ENCODE data around the gene GRM8. TPM values are rescaled to one million over a fixed set of nuclear protein-coding genes. Genes with fewer than 3 reads are reported as not detected.

The GRM8 gene
- total RNA-seq, 4 donors from 2014 or later = 1.0 to 5.0 TPM; not detected in 2

DNA sequence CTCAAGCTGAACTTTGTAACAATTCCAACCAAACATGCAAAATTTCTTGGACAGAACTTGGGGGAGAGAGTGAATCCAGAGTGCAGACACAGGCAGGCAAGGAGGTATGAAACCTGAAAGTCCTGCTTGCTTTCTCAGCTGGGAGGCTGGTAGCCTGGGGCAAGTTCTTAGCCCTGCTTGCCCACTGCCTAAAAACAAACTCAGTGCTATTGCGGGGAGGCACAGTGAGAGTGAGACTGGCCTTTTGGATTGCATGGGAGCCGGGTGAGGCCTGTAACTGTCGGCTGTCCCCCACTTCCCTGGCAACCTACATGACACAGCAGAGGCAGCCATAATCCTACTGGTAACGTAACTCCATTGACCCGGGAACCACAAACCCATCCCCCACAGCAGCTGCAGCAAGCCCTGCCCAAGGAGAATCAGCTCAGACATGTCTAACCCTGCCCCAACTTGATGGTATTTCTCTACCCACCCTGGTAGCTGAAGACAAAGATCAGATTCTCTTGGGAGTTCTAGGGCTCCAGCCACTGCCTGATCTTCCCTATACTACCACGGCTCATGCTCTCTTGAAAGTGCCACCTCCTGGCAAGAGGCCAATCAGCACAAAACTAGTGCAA is 663.6 kb downstream of the GRM8 start:
- H3K4me1 ChIP-seq = no peaks in the 10 kb centered on the region
- no peak for TF ChIP-seq POLR2A (IDR thresholded peaks at IDR 0.05)
- TF ChIP-seq, protein P1, sequence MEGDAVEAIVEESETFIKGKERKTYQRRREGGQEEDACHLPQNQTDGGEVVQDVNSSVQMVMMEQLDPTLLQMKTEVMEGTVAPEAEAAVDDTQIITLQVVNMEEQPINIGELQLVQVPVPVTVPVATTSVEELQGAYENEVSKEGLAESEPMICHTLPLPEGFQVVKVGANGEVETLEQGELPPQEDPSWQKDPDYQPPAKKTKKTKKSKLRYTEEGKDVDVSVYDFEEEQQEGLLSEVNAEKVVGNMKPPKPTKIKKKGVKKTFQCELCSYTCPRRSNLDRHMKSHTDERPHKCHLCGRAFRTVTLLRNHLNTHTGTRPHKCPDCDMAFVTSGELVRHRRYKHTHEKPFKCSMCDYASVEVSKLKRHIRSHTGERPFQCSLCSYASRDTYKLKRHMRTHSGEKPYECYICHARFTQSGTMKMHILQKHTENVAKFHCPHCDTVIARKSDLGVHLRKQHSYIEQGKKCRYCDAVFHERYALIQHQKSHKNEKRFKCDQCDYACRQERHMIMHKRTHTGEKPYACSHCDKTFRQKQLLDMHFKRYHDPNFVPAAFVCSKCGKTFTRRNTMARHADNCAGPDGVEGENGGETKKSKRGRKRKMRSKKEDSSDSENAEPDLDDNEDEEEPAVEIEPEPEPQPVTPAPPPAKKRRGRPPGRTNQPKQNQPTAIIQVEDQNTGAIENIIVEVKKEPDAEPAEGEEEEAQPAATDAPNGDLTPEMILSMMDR (IDR thresholded peaks at IDR 0.05) = no peak
- H3K4me3 ChIP-seq = no peak overlapping the region
- H3K27me3 ChIP-seq = no peaks in the 10 kb centered on the region
- no peaks in the 10 kb centered on the region for H3K36me3 ChIP-seq
- DNase-seq = no peak
- no peaks in the 10 kb centered on the region for H3K9me3 ChIP-seq
- no peak overlapping the region for H3K27ac ChIP-seq

DNA sequence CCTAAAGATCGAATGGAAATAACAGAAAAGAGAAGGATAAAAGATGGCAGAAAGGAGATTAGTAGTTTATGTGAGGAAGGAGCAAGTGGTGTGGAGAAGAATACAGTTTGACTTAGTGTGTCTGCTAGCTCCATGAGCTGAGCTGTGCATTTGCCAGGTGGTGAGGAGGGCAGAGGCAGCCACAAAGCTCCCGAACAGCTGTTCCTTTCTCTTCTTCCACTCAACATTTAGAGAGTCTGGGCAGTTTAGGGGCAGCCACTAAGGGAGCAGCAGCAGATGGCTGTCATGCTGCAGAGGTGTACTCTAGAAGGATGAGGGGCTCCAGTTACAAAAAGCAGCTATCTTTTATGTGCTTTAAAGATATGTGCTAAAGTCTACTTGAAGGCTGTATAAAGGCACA is 674.4 kb downstream of the GRM8 start:
- Histone ChIP-seq H3K4me3 (no peak overlapping the region), H3K4me1 (no peaks in the 10 kb centered on the region), H3K36me3 (no peaks in the 10 kb centered on the region), H3K27me3 (no peaks in the 10 kb centered on the region), H3K27ac (no peak overlapping the region), H3K9me3 (peaks cover 0 to 3% (median 0%) of the 10 kb centered on the region in 4 donors)
- no peak for DNase-seq
- TF ChIP-seq, protein P1 (IDR thresholded peaks at IDR 0.05) = no peak
- TF ChIP-seq POLR2A (IDR thresholded peaks at IDR 0.05) = no peak

DNA sequence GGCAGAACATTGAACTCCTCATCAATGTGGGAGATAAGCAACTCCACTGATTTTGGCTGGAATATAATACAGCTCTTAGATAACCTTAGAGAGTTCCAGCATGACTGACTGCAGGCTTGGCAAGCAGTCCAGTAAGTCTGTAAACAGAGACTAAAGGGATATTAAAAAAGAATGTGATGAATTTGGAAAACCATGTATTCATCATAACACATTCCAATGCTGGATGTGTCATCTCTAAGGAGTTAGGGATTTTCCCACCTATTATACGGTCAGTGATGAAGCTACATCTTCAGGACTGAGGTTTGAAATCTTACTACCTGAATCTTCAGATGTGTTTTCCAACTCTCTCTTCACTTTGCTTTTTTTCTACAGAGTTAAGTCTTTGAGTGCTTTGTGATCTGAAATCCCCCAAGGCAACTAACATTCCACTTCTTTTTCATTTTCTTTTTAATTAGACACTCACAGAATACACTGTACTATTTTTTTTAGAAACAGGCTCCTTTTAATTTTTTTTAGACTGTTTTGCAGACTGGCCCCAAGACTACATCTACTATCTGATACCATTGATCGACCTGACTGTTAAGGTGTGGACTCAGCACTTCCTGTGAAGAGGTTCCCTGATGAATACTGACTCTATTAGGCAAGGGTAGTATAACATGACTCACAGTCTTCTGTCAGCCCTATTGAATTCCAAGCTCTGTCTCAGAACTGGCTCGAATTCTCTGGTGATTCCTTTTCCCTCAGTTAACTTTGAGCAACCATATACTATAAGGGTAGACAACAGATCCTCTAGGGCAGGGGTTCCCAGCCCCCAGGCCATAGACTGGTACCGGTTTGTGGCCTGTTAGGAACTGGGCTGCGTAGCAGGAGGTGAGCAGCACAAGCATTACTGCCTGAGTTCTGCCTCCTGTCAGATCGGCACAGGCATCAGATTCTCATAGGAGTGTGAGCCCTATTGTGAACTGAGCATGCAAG is 678.2 kb downstream of the GRM8 start:
- no peak for TF ChIP-seq POLR2A (IDR thresholded peaks at IDR 0.05)
- TF ChIP-seq, protein P1 (IDR thresholded peaks at IDR 0.05) = no peak
- Histone ChIP-seq H3K9me3 (peaks cover 0 to 3% (median 0%) of the 10 kb centered on the region in 4 donors), H3K27me3 (no peaks in the 10 kb centered on the region), H3K4me1 (no peaks in the 10 kb centered on the region), H3K36me3 (no peaks in the 10 kb centered on the region), H3K27ac (no peak overlapping the region), H3K4me3 (no peak overlapping the region)
- DNase-seq = no peak

DNA sequence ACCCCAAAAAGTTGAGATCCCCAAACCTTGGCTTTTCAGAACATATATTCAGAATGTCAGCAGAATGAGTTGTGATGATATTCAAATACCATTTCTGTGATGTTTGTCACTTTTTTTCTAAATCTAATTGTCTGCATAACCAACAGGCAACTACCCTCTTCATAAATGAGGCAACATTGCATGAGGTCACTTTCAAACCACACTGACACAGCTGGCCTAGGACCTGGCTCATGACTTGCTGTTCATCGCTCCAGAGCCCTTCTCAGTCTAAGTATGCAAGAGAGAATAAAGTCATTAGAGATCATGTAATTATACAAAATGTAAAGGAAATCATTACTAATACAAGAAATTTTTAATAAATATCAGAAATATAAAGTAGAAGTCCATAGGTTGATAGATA is 681.9 kb downstream of the GRM8 start:
- no peak for DNase-seq
- Histone ChIP-seq H3K36me3 (no peaks in the 10 kb centered on the region), H3K4me3 (no peak overlapping the region), H3K9me3 (no peaks in the 10 kb centered on the region), H3K27ac (no peak overlapping the region), H3K4me1 (no peaks in the 10 kb centered on the region), H3K27me3 (no peaks in the 10 kb centered on the region)
- no peak for TF ChIP-seq POLR2A (IDR thresholded peaks at IDR 0.05)
- TF ChIP-seq, protein P1 (IDR thresholded peaks at IDR 0.05) = no peak

DNA sequence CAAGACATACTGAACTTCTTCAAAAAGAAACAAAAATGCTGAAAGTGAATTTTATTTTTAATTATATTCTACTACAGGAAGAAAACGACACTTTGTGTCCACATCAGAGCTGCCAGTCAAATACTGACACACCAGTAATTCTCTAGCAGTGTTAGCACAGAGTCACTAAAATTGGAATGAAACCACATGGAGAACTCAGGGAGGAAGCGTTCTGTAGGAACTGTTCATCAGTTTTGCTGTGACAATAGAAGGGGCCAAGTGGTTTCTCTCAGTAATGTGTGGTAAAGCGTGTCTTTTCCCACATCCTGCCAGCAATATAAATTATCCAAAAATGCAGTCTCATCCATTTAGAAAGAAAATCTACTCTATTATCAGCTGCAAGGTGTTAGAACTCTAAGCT is 683.3 kb downstream of the GRM8 start:
- Histone ChIP-seq H3K4me3 (no peak overlapping the region), H3K36me3 (no peaks in the 10 kb centered on the region), H3K27ac (no peak overlapping the region), H3K27me3 (no peaks in the 10 kb centered on the region), H3K4me1 (no peaks in the 10 kb centered on the region), H3K9me3 (no peaks in the 10 kb centered on the region)
- no peak for DNase-seq
- TF ChIP-seq, protein P1 (IDR thresholded peaks at IDR 0.05) = no peak
- TF ChIP-seq POLR2A (IDR thresholded peaks at IDR 0.05) = no peak
